K562 (cell line): ENCODE data around the gene CNKSR2.

ENCODE experiments used
- CTCF ChIP-seq, 3 experiments: IDR thresholded peaks in 2 of 3; conservative IDR thresholded peaks in 1 of 3; 2 replicates each; pipeline ENCODE4 v1.5.1; 2011 to 2012; ENCODE audit warnings: low read length in 3 of 3, mild to moderate bottlenecking in 3 of 3, control low read depth in 2 of 3, improper control_type of control experiment in 1 of 3, inconsistent platforms in 1 of 3, low read depth in 1 of 3, mixed read lengths in 1 of 3, moderate library complexity in 1 of 3; ENCODE audit not compliant: insufficient read depth in 2 of 3
- JUND ChIP-seq, 2 experiments: IDR thresholded peaks; 2 replicates in 1 of 2; 3 replicates in 1 of 2; pipeline ENCODE4 v1.6.1; 2011; ENCODE audit warnings: borderline replicate concordance in 2 of 2, low read depth in 2 of 2, low read length in 2 of 2, improper control_type of control experiment in 1 of 2, missing biosample characterization in 1 of 2, missing genetic modification characterization in 1 of 2, missing genetic modification reagents in 1 of 2
- POLR2A ChIP-seq: fragments of 450-650 bp; conservative IDR thresholded peaks from 2 replicates; pipeline ENCODE4 v1.6.1; 2016
- SMARCE1 ChIP-seq: fragments of 450-650 bp; IDR thresholded peaks from 2 replicates; pipeline ENCODE4 v1.7.1; 2016; ENCODE audit warnings: mild to moderate bottlenecking
- SP2 ChIP-seq: IDR thresholded peaks from 2 replicates; pipeline ENCODE4 v1.6.1; 2011; ENCODE audit warnings: mild to moderate bottlenecking, low read depth, low read length, moderate library complexity; ENCODE audit not compliant: poor library complexity, severe bottlenecking; ENCODE audit errors: extremely low read depth
- ZNF232 ChIP-seq: sonication (generic); formaldehyde crosslinking; IDR thresholded peaks from 2 replicates; pipeline ENCODE4 v1.8.0; 2022; ENCODE audit warnings: mild to moderate bottlenecking, missing genetic modification reagents
- ZNF253 ChIP-seq: fragments of 250-450 bp; sonication (Bioruptor Pico); conservative IDR thresholded peaks from 2 replicates; pipeline ENCODE4 v1.6.1; 2021; ENCODE audit warnings: mild to moderate bottlenecking

- TF ChIP-seq ZNF232 (no peak), ZNF253 (no peak), POLR2A (no peak), SMARCE1 (no peak), CTCF (IDR thresholded peaks at IDR 0.05 in 2 of 3, conservative IDR thresholded peaks at IDR 0.05 in 1 of 3; ENCODE audit: insufficient read depth in 2 of 3, low read depth in 1 of 3, low read length in 3 of 3) (no peak), JUND (IDR thresholded peaks at IDR 0.05; ENCODE audit: borderline replicate concordance, low read depth, low read length) (no peak), JUND (tag; IDR thresholded peaks at IDR 0.05; ENCODE audit: borderline replicate concordance, low read depth, low read length) (no peak), SP2 (no peak)
Observed at GRCh38 chrX:21678048-21678612, 303.9 kb downstream of the CNKSR2 start.
